ENCODE results near the gene RHOB. TPM values are rescaled to one million over a fixed set of nuclear protein-coding genes. Genes with fewer than 3 reads are reported as not detected.

RHOB gene
- total and polyA plus RNA-seq, 2 of the 13 experiments (the other 11 are each of a cell fraction or from before 2014, with no cell fraction given) = 192 to 268 TPM

- TF ChIP-seq ZNF142 (CRISPR knock-in tag; IDR thresholded peaks at IDR 0.05) (no peak), ZNF101 (CRISPR knock-in tag; IDR thresholded peaks at IDR 0.05; ENCODE audit: borderline replicate concordance, low read depth) (no peak), HMGXB3 (CRISPR knock-in tag; IDR thresholded peaks at IDR 0.05; ENCODE audit: borderline replicate concordance) (no peak), ZNF296 (CRISPR knock-in tag; conservative IDR thresholded peaks at IDR 0.05) (no peak), EHMT2 (IDR thresholded peaks at IDR 0.05; ENCODE audit: borderline replicate concordance, low read depth, low read length) (no peak), SKI (IDR thresholded peaks at IDR 0.05; ENCODE audit: partially characterized antibody) (no peak), HIVEP1 (CRISPR knock-in tag; IDR thresholded peaks at IDR 0.05) (peak; percentile 53; the same call in 1 of the 2 replicates), HNF1B (CRISPR knock-in tag; IDR thresholded peaks at IDR 0.05) (peak; percentile 20; the same call in 1 of the 2 replicates), FOXM1 (CRISPR knock-in tag; IDR thresholded peaks at IDR 0.05) (no peak; the same call in 1 of the 2 replicates), PHF21A (CRISPR knock-in tag; IDR thresholded peaks at IDR 0.05) (no peak; the same call in 1 of the 2 replicates), MAFK (conservative IDR thresholded peaks at IDR 0.05 in 1 of 2, IDR thresholded peaks at IDR 0.05 in 1 of 2; ENCODE audit: low read length in 2 of 2) (no peak), HNF4G (IDR thresholded peaks at IDR 0.05; ENCODE audit: borderline replicate concordance, low read depth, low read length) (no peak), HNF4G (CRISPR knock-in tag; IDR thresholded peaks at IDR 0.05; ENCODE audit: borderline replicate concordance, low read depth) (no peak)
These were observed 488 bp upstream of the RHOB start (continued) for GRCh38 chr2:20446255-20446916.
